HG03280 (cell line): ENCODE data around the gene SH2D3A.
A peak's percentile ranks its signal among the peaks of the same experiment; 100 is the strongest.

Experiments
- ATAC-seq: cut with Tn5 transposase; IDR thresholded peaks from one replicate; pipeline ENCODE4 v1.9.1; 2021; ENCODE audit warnings: mild to moderate bottlenecking, moderate library complexity; ENCODE audit not compliant: unreplicated experiment

SH2D3A gene

DNA sequence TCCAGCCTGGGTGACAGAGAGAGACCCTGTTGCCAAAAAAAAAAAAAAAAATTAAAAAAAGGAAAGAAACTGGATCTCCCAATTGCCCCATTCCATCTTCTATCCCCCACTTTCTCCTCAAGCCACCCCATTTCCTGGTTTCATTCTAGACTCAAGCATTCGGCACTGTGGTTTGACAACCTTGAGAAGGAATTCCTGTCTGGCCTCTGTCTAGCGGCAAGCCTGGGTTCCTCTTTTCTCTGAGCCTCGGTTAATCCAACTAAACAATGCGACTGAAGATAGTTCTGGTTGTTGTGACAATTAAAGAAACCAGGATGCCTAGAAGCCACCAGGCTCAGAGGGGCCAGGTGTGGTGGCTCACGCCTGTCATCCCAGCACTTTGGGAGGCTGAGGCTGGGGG, 43.5 kb downstream of the SH2D3A start:
- ATAC-seq: no peak

DNA sequence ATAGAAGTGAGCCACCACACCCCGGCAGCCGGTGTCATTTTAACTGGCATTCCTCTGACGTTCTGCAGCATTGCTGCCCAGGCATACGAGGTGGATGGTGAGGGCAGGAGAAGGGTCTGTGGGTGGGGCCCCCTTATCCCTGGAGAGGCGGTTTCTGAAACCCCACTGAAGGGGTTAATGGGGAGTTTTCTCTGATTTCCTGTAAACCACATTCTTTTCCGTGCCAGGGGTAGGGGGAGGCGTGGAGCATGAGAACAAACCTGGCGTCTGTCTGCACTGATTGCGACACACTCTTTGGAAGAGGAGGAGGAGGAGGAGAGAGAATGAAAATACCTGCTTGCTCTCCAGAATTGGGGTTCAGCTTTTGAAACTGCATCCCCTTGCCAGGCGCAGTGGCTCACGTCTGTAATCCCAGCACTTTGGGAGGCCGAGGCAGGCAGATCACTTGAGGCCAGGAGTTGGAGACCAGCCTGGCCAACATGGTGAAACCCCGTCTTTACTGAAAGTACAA, 44.1 kb downstream of the SH2D3A start:
- no peak for ATAC-seq

DNA sequence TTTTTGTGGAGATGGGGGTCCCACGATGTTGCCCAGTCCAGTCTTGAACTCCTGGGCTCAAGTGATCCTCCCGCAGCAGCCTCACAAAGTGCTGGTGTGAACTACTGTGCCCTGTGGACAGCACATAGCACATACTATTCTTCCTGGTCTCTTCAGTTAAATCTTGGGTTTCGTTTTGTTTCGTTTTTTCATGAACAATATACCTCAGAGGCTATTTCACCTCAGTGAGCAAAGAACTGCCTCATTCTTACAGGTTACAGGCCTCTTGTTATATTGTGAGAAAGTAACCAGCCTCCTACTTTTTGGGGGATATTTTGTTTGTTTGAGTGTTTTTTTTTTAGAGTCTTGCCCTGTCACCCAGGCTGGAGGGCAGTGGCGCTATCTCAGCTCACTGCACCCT, 45.5 kb downstream of the SH2D3A start:
- peak; percentile 48 for ATAC-seq

DNA sequence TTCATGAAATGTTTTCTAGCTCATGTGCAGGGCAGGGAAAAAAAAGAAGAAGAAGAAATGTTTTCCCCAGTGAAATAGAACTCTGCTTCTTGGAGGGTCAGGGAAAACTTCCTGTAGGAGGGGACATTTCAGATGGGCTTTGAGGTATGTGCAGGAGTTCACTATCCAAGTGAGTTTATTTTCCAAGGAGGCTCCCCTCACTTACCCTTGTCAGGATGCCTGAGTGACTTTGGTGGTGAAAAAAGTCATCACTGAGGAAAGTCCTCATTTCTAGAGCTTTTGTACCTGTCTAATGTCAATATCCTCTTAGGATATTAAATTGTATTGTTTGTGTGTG, 46.1 kb downstream of the SH2D3A start:
- ATAC-seq: no peak

DNA sequence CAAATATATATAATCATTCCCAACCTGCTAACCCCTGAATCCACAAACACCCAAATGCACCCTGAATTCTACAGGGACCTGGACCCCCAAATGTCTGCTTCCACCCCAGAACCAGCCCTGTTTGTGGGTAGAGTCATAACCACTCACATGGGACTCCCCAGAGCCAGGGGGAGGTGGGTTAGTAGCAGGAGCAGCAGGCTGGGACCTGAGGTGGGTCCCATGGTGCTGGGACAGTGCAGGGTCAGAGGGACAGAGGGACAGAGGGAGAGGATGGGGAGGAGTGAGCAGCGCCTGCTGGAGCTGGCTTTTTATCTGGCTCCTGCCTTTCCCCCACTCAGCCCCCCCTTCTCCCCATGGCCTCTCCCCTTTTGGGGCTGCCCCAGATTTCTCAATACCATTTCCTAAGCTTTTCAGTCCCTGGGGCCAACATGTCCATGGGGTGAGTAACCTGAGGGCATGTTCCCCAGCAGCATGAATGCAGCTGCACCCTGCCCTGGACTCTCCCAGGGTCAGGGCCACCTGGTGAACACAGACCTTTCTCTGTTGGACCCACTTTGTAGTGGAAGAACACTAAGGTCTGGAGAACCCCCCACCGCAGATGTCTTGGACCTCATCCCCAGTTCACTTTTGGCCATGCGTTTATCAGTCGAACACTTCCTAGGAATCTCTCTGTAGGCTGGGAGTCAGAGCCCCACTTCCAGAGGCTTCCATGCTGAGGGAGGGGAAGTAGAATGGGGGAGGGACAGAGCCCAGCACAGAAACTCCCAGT, 46.7 kb downstream of the SH2D3A start, which contains the start of gene C3:
Gene C3, minus strand, starts transcription at position 282 of the 769 bp plus-strand sequence. Its CDS starts 61 bp downstream, at position 221.
- no peak for ATAC-seq

DNA sequence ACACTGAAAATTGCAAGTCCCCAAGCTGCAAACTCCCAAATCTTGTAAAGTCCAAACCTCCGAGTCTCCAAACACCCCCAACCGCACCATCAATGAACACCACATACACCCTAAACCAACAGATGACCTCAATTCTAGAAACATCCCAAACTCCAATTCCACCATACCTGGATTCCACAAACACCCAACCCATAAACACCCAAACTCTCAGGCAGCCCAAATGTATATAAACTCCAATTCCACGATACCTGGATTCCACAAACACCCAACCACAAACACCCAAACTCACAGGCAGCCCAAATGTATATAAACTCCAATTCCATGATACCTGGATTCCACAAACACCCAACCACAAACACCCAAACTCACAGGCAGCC, 47.3 kb downstream of the SH2D3A start:
- ATAC-seq: no peak

DNA sequence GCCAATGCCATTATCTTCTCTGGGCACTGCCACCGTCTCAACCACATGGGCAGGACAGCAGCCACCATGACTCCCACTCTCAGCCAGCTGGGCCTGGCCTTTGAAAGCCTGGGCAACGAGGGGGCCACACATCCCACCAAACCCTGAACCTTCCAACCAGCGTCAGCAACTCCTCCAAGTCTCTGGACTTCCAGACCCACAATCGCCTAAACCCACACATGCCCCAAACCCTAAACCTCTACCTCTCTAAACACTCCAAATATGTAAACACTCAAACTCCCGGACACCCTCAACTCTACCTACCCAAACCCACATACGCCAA, 47.7 kb downstream of the SH2D3A start:
- ATAC-seq: no peak

DNA sequence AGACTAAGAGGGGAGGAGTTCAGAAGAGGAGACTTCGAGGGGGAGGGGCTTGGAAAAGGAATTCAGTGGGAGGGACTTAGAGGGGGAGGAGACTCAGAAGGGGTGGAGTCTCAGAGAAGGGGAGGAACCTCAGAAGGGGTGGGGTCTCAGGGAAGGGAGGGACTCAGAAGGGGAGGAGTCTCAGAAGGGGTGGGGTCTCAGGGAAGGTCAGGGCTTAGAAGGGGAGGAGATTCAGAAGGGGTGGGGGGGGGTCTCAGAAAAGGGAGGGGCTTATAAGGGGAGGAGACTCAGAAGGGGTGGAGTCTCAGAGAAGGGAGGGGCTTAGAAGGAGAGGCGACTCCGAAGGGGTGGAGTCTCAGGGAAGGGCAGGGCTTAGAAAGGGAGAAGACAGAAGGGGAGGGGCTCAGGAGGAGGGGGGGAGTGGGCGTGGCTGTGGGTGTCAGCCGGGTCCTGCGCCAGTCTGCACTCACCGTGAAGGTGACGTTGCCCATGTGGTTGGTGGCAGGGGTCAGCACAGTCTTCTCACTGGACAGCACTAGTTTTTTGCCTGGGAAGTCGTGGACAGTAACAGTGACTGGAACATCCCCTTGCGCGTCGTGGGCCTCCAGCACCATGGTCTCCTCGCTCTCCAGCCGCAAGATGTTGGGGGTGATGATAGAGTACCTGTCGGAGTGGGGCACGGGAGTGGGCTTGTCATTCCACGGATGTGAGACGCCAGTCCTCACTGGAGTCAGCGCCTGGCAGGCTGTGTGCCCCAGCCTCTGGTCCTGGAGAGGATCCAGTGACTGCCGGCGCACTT, 48.3 kb downstream of the SH2D3A start:
- ATAC-seq: peak; percentile 48

DNA sequence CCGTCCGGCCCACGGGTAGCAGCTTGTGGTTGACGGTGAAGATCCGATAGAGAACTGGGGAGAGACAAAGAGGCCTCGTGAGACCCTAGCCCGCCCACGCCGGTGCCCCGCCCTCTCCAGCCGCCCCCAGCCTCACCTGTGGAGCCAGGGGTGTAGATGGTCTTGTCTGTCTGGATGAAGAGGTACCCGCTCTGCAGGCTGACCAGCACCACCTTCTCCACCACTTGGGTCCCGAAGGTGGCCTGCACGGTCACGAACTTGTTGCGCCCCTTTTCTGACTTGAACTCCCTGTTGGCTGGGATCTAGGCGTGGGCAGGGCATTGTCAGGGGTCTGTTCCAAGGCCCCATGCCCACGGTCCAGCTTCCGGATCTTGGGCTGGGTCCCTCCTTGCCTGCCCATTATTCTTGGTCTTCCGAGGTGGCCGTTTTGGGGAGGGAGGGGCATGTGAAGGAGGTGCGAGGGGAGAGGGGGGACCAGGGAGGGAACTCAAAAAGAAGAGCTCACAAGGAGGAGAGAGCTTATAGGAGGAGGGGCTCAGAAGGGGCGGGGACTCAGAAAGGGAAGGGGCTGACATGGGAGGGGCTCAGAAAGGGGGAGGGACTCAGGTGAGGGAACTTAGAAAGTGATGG, 49.0 kb downstream of the SH2D3A start:
- no peak for ATAC-seq

DNA sequence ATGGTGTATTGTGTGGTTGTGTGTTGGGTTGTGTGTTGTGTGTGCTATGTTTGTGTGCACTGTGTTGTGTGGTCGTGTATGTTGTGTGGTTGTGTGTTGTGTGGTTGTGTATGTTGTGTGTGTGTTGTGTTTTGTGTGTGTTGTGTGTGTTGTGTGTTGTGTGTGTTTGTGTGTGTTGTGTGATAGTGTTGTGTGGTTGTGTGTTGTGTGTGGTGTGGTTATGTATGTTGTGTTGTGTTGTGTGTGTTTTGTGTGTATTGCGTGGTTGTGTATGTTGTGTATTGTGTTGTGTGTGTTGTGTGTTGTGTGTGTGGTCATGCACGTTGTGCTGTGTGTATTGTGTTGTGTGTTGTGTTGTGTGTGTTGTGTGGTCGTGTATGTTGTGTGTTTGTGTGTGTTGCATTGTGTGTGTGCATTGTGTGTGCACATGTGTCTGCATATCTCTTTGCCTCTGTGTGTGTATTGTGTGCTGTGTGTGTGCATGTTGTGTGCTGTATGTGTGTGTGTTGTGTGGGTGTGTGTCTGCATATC, 49.7 kb downstream of the SH2D3A start:
- ATAC-seq: no peak

DNA sequence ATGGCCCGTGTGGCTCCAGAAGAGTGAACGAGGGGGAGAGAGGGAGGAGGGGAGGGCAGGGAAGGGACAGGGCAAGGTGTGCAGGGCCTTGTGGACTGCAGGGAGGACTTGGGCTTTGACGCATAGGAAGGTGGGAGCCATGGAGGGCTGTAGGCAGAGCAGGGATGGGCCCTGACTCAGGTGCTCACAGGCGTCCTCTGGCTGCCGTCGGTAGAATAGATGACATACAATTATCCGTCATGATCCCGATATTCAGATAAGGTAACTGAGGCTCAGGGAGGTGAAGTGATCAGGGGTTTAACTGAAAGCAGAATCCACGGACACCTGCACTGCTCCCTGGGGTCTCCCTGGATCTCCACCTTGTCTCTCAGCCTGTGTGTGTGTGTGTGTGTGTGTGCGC, 50.2 kb downstream of the SH2D3A start:
- no peak for ATAC-seq

DNA sequence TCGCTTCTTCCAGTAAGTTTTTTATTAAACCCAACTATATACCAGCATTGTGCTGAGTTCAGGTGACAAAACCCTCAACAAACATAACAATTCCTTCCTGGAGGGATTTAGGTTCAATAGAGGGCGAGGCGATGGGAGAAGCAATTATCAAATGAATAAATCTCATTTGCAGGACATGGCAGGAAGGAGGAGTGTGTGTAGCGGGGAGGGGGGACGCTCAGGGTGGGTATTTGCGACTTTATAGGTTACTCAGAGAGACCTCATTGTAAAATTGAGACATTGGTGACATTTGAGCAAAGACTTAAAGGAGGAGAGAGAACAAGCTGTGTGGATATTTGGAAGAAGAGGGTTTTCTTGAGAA, 50.6 kb downstream of the SH2D3A start:
- ATAC-seq: no peak

DNA sequence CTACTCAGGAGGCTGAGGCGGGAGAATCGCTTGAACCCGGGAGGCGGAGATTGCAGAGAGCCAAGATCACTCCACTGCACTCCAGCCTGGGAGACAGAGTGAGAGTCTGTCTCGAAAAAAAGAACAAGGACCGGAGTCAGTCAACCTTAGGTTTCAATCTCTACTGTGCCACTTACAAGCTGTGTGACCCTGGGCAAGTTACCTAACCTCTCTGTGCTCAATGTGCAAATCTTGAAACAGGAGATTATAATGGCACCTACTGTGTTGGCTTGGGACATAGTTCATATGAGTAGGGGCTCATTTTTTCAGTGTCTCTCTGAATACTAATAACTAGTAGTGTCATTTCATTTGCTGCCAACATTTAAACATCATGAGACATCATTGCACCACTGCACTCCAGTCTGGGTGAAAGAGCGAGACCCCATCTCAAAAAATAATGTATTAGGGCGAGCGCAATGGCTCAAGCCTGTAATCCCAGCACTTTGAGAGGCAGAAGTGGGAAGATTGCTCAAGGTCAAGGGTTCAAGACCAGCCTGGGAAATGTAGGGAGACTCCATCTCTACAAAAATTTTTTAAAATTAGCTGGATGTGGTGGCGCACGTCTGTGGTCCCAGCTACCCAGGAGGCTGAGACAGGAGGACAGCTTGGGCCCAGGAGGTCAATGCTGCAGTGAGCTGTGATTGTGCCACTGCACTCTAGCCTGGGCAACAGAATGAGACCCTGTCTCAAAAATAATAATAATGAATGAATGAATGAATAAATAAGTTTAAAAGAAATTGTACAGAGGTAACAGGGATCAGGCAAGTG, 52.3 kb downstream of the SH2D3A start:
- ATAC-seq: no peak

DNA sequence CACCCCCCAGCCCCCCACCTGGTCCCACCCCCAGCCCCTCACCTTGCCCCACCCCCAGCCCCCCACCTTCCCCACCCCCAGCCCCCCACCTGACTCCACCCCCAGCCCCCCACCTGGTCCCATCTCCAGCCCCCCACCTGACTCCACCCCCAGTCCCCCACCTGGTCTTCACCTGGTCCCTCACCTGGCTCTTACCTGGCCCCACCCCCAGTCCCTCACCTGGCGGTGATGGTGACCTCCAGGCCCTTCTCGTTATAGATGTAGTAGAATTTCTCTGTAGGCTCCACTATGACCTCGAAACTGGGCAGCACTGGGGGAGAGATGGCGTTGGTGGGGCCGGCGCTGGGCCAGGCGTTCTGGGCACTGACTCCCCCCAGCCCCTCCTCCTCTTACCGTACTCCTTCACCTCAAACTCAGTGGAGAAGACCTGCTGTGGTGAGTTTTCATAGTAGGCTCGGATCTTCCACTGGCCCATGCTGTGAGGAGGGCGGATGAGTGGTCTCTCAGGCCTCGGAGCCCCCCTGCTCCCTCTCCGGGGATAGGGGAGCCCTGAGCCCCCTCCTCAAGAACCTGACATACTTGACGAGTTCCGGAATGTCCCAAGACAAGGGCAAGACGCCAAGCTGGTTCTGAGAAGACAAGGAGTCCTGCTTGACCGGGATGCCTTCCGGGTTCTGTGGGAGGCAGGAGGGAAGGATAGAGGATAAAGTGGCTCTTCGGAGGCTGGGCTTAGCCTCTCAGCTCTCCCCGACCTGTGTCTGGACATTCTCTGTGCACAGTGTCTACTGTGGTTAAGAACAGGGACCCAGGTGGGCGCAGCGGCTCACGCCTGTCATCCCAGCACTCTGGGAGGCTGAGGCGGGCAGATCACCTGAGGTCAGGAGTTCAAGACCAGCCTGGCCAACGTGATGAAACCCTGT, 53.2 kb downstream of the SH2D3A start:
- no peak for ATAC-seq

DNA sequence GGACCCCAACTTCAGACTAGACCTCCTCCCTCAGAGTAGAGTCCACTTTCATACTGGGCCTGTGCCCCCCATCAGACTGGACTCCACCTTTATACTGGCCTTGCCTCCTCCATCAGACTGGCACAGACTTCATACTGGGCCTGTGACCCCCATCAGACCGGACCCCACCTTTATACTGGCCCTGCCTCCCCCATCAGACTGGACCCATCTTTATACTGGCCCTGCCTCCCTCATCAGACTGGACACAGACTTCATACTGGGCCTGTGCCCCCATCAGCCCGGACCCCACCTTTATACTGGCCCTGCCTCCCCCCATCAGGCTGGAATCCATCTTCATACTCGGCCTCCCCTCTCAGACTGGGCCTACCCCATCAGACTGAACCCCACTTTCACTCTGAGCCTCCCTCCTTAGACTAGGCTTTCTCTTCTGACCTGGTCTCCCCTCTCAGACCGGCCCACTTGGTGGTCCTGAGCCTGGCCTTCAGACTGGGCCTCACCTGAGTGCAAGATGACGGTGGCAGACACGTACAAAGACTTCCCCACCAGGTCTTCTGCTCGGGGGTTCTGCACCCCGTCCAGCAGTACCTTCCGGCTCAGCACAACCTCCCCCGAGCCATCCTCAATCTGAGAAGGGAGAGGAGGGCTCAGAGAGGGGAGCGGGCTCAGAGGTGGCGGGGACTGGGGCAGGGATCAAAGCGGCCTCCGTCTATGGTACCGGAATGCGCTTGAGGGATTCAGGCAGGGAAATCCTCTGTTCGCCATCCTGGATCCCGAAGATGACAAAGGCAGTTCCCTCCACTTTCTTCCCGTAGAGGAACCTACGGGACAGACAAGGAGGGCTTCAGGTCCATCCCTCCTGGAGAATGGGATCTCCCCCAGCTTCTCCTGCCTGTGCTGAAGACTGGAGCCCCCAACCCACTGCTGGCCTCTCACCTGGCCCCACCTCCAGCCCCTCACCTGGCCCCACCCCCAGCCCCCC, 54.3 kb downstream of the SH2D3A start:
- ATAC-seq: no peak

DNA sequence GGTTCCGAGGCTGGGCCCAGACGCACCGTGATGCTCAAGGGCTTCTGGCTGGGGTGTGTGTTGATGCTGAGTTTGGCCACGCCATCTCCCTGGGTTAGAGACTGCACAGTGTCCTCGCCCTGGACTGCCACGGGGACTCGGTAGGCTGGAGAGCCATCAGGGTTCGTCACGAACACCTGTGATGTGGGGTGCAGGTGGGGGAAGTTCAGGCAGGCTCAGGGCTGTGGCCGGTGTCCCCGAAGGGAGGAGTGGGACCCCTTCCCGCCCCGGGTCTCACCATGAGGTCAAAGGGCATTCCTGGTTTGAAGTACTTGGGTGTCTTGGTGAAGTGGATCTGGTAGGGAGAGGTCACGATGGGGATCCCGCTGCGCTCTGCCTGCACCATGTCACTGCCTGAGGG, 55.0 kb downstream of the SH2D3A start:
- no peak for ATAC-seq

DNA sequence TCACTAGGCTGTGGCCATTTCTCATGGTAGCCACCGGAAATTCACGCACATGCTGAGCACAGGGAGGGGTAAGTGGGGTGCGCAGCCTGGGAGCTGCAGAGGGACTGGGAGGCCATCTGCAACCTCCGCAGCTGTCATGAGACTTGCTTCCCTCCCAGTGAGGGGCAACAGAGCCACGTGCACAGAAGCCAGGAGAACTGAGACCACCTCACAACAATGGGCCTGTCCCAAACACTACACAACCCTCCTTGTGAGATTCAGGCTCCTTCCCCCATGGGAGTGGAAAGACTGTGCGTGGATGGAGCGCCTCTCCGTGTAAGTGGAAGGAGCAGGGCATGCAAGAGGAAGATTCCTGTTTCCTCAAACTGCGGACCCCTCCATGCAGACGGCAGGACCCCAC, 55.6 kb downstream of the SH2D3A start:
- no peak for ATAC-seq

DNA sequence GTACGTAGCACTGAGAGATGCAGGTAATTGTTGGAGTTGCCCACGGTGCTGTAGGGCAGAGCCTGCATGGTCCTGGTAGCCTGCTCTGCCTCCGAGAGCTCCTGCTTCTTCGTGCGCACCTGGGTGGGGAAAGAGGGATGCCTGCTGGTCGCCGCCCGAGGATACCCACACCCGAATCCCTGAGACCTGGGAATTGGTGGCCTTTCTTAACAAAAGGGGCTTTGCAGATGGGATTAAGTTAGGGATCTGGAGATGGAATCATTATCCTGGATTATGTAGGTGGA, 56.2 kb downstream of the SH2D3A start:
- no peak for ATAC-seq
